Upper lobe of right lung (tissue), 1 donor: ENCODE results near the gene ABHD6. TPM values are rescaled to one million over a fixed set of nuclear protein-coding genes. Genes with fewer than 3 reads are reported as not detected.

Experiments
- ATAC-seq: fragments of 200-7000 bp; cut with Tn5 transposase; one replicate; pipeline ENCODE4 v1.9.1; 2020; ENCODE audit warnings: mild to moderate bottlenecking, moderate library complexity
- DNase-seq: peaks from one replicate; pipeline ENCODE4 v3.0.0-alpha.2; 2020
- H3K27ac ChIP-seq: fragments of 200-600 bp; one replicate; pipeline ENCODE4 v1.8.0; 2022
- H3K27me3 ChIP-seq: fragments of 200-600 bp; one replicate; pipeline ENCODE4 v1.8.0; 2022; ENCODE audit warnings: mild to moderate bottlenecking
- H3K36me3 ChIP-seq: fragments of 200-600 bp; one replicate; pipeline ENCODE4 v1.8.0; 2022
- H3K4me1 ChIP-seq: fragments of 200-600 bp; one replicate; pipeline ENCODE4 v1.8.0; 2022
- H3K4me3 ChIP-seq: fragments of 200-600 bp; one replicate; pipeline ENCODE4 v1.8.0; 2022; ENCODE audit warnings: mild to moderate bottlenecking
- H3K9me3 ChIP-seq: fragments of 200-600 bp; one replicate; pipeline ENCODE4 v1.8.0; 2022
- intact Hi-C: fragments of 100-400 bp; cut with DNase I; formaldehyde crosslinking; loops from one replicate; pipeline ENCODE4 v1.11.0; 2022
- total RNA-seq: library from RNA; stranded (reverse); fragmentation: NEBNext Ultra II Directional; extraction: Animal tissue kit (Norgen Biotek cat#: 25700); gene quantifications from one replicate; pipeline ENCODE4 v1.2.1, GENCODE V29; 2021
- TF ChIP-seq, protein P1 (sequence below): fragments of 200-600 bp; IDR thresholded peaks from one replicate; pipeline ENCODE4 v1.8.0; 2022; ENCODE audit warnings: antibody characterized with exemption
- donor health status: DM: no; HTN: yes; CAD: no; lungs with severe emphysema.

Gene ABHD6
- total RNA-seq, 1 donor from 2014 or later, result 19.1 TPM

DNA sequence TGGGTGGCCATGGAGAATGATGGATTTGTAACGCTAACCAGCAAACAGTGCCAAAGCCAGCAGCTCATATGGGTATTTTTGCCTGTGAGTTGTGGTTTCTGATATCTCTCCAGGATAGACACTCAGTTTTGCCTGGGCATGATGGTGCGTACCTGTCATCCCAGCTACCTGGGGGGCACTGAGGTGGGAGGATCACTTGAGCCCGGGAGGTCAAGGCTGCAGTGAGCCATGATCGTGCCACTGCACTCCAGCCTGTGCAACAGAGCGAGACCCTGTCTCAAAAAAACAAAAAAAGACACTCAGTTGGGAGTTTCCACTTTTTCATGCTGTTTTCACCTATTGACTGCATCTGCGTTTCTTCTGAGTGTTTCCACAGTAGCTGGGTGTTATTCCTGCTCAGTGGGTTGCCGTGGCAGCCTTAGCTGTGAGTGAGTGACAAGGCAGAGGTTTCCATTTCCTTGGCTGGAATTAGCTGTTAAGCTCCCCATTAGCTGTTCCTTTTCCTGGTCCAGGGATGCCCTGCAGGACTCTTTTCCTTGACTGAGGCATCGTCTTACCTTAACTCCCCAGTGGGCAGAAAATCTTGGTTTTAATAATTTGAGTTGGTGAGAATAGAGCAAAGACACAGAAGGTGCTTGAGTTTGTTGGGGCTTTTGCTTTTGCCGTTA is 54.2 kb downstream of the ABHD6 start:
- Histone ChIP-seq H3K27ac (no peak overlapping the region), H3K4me1 (no peaks in the 10 kb centered on the region), H3K9me3 (no peaks in the 10 kb centered on the region), H3K27me3 (no peaks in the 10 kb centered on the region), H3K36me3 (peaks cover 18% of the 10 kb centered on the region), H3K4me3 (no peak overlapping the region)
- TF ChIP-seq, protein P1, sequence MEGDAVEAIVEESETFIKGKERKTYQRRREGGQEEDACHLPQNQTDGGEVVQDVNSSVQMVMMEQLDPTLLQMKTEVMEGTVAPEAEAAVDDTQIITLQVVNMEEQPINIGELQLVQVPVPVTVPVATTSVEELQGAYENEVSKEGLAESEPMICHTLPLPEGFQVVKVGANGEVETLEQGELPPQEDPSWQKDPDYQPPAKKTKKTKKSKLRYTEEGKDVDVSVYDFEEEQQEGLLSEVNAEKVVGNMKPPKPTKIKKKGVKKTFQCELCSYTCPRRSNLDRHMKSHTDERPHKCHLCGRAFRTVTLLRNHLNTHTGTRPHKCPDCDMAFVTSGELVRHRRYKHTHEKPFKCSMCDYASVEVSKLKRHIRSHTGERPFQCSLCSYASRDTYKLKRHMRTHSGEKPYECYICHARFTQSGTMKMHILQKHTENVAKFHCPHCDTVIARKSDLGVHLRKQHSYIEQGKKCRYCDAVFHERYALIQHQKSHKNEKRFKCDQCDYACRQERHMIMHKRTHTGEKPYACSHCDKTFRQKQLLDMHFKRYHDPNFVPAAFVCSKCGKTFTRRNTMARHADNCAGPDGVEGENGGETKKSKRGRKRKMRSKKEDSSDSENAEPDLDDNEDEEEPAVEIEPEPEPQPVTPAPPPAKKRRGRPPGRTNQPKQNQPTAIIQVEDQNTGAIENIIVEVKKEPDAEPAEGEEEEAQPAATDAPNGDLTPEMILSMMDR, result no peak
- intact Hi-C loops, result no loop called here
- DNase-seq (no peak), ATAC-seq (no peak)

DNA sequence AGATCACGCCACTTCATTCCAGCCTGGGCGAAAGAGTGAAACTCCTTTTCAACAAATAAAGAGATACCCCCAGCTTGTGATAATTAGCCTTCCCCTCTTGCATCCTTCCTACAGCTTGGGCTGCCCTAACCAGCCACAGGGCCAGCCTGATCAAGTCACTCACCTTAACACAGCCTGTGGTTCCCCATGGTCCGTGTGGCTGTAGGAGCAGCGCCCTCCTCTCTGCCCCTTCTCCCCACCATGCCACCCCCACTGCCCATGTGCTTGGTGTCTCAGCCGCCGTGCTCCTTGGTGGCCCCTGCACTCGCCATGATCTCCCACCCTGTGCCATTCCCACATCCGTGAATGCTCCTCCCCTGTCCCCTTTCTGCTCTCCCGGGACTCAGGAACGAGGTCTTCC is 55.3 kb downstream of the ABHD6 start:
- TF ChIP-seq, protein P1, result no peak
- ATAC-seq (peak; percentile 27), DNase-seq (no peak)
- H3K4me3 ChIP-seq, result no peak overlapping the region
- no peaks in the 10 kb centered on the region for H3K9me3 ChIP-seq
- H3K27ac ChIP-seq, result no peak overlapping the region
- no peaks in the 10 kb centered on the region for H3K27me3 ChIP-seq
- H3K36me3 ChIP-seq, result peaks cover 12% of the 10 kb centered on the region
- intact Hi-C loops, result no loop called here
- no peaks in the 10 kb centered on the region for H3K4me1 ChIP-seq

DNA sequence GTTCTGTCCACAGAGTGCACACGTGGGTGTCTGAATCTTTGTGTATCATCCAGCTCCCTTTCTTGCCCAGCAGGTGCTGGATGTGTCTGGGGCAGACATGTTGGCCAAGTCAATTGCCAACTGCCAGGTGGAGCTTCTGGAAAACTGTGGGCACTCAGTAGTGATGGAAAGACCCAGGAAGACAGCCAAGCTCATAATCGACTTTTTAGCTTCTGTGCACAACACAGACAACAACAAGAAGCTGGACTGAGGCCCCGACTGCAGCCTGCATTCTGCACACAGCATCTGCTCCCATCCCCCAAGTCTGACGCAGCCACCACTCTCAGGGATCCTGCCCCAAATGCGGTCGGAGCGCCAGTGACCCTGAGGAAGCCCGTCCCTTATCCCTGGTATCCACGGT is 55.9 kb downstream of the ABHD6 start:
- peaks cover 6% of the 10 kb centered on the region for H3K36me3 ChIP-seq
- no peak for ATAC-seq
- intact Hi-C loops, result no loop called here
- no peaks in the 10 kb centered on the region for H3K9me3 ChIP-seq
- H3K4me1 ChIP-seq, result no peaks in the 10 kb centered on the region
- no peak for DNase-seq
- H3K4me3 ChIP-seq, result no peak overlapping the region
- H3K27ac ChIP-seq, result no peak overlapping the region
- TF ChIP-seq, protein P1, result no peak
- no peaks in the 10 kb centered on the region for H3K27me3 ChIP-seq

DNA sequence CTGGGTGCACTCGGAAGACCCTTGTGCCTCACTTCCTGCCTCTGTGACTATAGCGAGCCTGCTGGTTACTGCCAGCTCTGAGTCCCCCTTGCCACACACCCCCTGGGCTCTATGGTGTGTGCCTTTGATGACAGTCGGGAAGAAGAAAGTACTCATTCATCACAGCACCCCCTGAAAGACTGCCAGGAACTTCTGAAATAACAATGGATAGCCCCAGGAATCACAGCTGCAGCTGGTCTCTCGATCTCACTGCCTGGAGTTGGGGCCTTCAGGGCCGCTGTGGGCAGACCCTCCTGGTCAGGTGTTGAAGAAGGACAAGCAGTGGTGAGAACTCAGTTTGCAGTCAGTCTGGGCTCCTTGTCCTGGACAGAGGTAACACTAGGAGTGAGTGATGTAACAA is 58.7 kb downstream of the ABHD6 start:
- no peak for ATAC-seq
- TF ChIP-seq, protein P1, result no peak
- Histone ChIP-seq H3K27me3 (no peaks in the 10 kb centered on the region), H3K36me3 (no peaks in the 10 kb centered on the region), H3K27ac (no peak overlapping the region), H3K4me1 (peaks cover 4% of the 10 kb centered on the region), H3K9me3 (no peaks in the 10 kb centered on the region), H3K4me3 (no peak overlapping the region)
- intact Hi-C loops, result no loop called here
- no peak for DNase-seq

DNA sequence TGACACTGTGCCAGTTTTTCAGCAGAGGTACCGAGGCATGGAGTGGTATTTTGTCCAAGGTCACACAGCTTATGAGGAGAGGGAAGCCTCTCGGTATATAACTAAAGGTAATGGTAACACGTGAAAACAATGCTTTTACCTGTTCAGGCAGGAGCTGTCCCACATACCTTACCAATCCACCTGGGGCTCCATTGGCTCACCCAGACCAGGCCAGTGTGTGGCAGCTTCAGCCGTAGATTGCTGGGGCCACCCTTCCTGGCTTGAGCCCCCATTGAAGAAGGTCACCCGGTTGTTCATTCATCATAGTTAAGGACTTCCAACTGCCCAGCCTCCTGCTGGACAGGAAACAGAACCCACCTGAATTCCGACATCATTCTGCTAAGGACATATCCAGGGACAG is 59.3 kb downstream of the ABHD6 start:
- Histone ChIP-seq H3K27ac (no peak overlapping the region), H3K36me3 (no peaks in the 10 kb centered on the region), H3K9me3 (no peaks in the 10 kb centered on the region), H3K27me3 (no peaks in the 10 kb centered on the region), H3K4me1 (peaks cover 4% of the 10 kb centered on the region), H3K4me3 (no peak overlapping the region)
- intact Hi-C loops, result no loop called here
- TF ChIP-seq, protein P1, result no peak
- DNase-seq, result no peak
- ATAC-seq, result no peak

DNA sequence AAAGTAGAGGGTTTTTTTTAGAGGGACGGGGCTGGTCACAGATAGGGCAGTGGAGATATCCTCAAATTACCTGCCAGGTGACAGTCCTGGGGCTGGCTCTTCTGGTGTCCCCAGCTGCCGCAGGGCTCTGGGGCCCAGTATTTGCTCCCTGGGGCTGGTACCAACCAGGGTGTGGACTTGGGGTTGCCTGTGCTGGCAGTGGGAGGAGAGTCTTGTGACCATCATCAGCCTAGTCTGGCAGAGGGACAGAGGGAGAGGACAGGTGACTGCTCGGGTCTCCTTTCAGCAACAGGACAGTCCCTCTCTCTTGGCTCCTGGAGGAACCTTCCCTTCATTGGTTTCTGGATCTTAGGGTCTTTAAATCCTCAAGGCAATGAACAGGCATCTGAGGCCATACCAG is 60.6 kb downstream of the ABHD6 start:
- peaks cover 4% of the 10 kb centered on the region for H3K4me1 ChIP-seq
- no peak overlapping the region for H3K27ac ChIP-seq
- H3K36me3 ChIP-seq, result no peaks in the 10 kb centered on the region
- DNase-seq (no peak), ATAC-seq (no peak)
- H3K27me3 ChIP-seq, result no peaks in the 10 kb centered on the region
- H3K9me3 ChIP-seq, result no peaks in the 10 kb centered on the region
- H3K4me3 ChIP-seq, result no peak overlapping the region
- intact Hi-C loops, result no loop called here
- TF ChIP-seq, protein P1, result no peak
